Sigmoid colon (tissue), 4 donors: ENCODE data around the gene OGFRL1.

Experiments
- CTCF ChIP-seq, 4 experiments: fragments of 450-650 bp in 3 of 4; fragments of 200-600 bp in 1 of 4; IDR thresholded peaks; one replicate each; pipeline ENCODE4 v1.5.1; 2016 to 2019; ENCODE audit warnings: antibody characterized with exemption in 4 of 4, mild to moderate bottlenecking in 3 of 4, moderate library complexity in 2 of 4
- EP300 ChIP-seq, 4 donors: sonication (generic); formaldehyde crosslinking; IDR thresholded peaks; one replicate each; pipeline ENCODE4 v1.6.1; 2017; ENCODE audit warnings: antibody characterized with exemption in 4 of 4
- POLR2A ChIP-seq, 2 donors: fragments of 450-650 bp; IDR thresholded peaks; one replicate each; pipeline ENCODE4 v1.6.1; 2016; ENCODE audit warnings: antibody characterized with exemption in 2 of 2, mild to moderate bottlenecking in 2 of 2, moderate library complexity in 2 of 2

GRCh38 chr6:71252410-71252809 is 36.2 kb upstream of the OGFRL1 start:
- TF ChIP-seq CTCF (IDR thresholded peaks at IDR 0.05) (no peak), EP300 (IDR thresholded peaks at IDR 0.05) (no peak), POLR2A (IDR thresholded peaks at IDR 0.05) (no peak)
